ENCODE data around the gene TTC9. TPM values are rescaled to one million over a fixed set of nuclear protein-coding genes. Genes with fewer than 3 reads are reported as not detected.

Gene TTC9
- total RNA-seq, 4 donors from 2014 or later: 6.3 to 10.2 (median 8.7) TPM

- TF ChIP-seq POLR2A (IDR thresholded peaks at IDR 0.05) (no peak), CTCF (IDR thresholded peaks at IDR 0.05) (no peak)
- WGBS, 2 donors: 47 to 50% methylated on average over 3 of the region's 3 CpGs
- intact Hi-C loops (cut with DNase I; ENCODE audit: low total_unique reads): loop anchor here (10.0 kb wide), 1 partner anchor 49 kb away; no protein-coding TSS in a partner anchor
- no peak overlapping the region for H3K4me3 ChIP-seq (ENCODE audit: low read depth, poor library complexity, severe bottlenecking)
- no peak for DNase-seq (ENCODE audit: low spot score in 2 of 2)
These were observed 71.8 kb downstream of the TTC9 start for GRCh38 chr14:70713511-70713916.

- intact Hi-C loops (cut with DNase I; ENCODE audit: low total_unique reads): loop anchor here (10.0 kb wide), 1 partner anchor 49 kb away; no protein-coding TSS in a partner anchor
- no peak for TF ChIP-seq POLR2A (IDR thresholded peaks at IDR 0.05)
- TF ChIP-seq CTCF (IDR thresholded peaks at IDR 0.05): no peak
- H3K4me3 ChIP-seq (ENCODE audit: low read depth, poor library complexity, severe bottlenecking): no peak overlapping the region
- WGBS, 2 donors: 23% methylated on average over 8 of the region's 8 CpGs
- DNase-seq (ENCODE audit: low spot score in 2 of 2): no peak
These were observed 72.4 kb downstream of the TTC9 start for GRCh38 chr14:70714055-70714550.

GRCh38 chr14:70716483-70716882 is 74.8 kb downstream of the TTC9 start:
- WGBS, 2 donors: 55 to 73% methylated on average over 5 of the region's 5 CpGs
- TF ChIP-seq POLR2A (IDR thresholded peaks at IDR 0.05): no peak
- TF ChIP-seq CTCF (IDR thresholded peaks at IDR 0.05): no peak
- DNase-seq (ENCODE audit: low spot score in 2 of 2): no peak
- intact Hi-C loops (cut with DNase I; ENCODE audit: low total_unique reads): loop anchor here (10.0 kb wide), 1 partner anchor 52 kb away; no protein-coding TSS in a partner anchor
- H3K4me3 ChIP-seq (ENCODE audit: low read depth, poor library complexity, severe bottlenecking): no peak overlapping the region

GRCh38 chr14:70716958-70717357 is 75.2 kb downstream of the TTC9 start:
- no peak for TF ChIP-seq CTCF (IDR thresholded peaks at IDR 0.05)
- TF ChIP-seq POLR2A (IDR thresholded peaks at IDR 0.05): no peak
- 45 to 54% methylated on average over 1 of the region's 1 CpG for WGBS, 2 donors
- DNase-seq (ENCODE audit: low spot score in 2 of 2): no peak
- H3K4me3 ChIP-seq (ENCODE audit: low read depth, poor library complexity, severe bottlenecking): no peak overlapping the region
- intact Hi-C loops (cut with DNase I; ENCODE audit: low total_unique reads): loop anchor here (10.0 kb wide), 1 partner anchor 52 kb away; no protein-coding TSS in a partner anchor

GRCh38 chr14:70718383-70719118 is 76.8 kb downstream of the TTC9 start:
- DNase-seq (ENCODE audit: low spot score in 2 of 2): no peak
- no peak for TF ChIP-seq CTCF (IDR thresholded peaks at IDR 0.05)
- no peak for TF ChIP-seq POLR2A (IDR thresholded peaks at IDR 0.05)
- WGBS, 2 donors: 54 to 61% methylated on average over 8 of the region's 8 CpGs
- H3K4me3 ChIP-seq (ENCODE audit: low read depth, poor library complexity, severe bottlenecking): no peak overlapping the region
- intact Hi-C loops (cut with DNase I; ENCODE audit: low total_unique reads): loop anchor here (10.0 kb wide), 1 partner anchor 54 kb away; no protein-coding TSS in a partner anchor

All from lower leg skin (tissue), 4 donors.